Forelimb muscle (tissue), 1 donor: ENCODE results near the gene SLC51A. TPM values are rescaled to one million over a fixed set of nuclear protein-coding genes. Genes with fewer than 3 reads are reported as not detected.
"Not testable (repeated sequence)": the region's sequence is repeated elsewhere in the genome, so short reads cannot be mapped to it uniquely, and the experiment has no call there.

Experiments used
- DNase-seq: peaks from one replicate; pipeline ENCODE4 v3.0.0-alpha.2; 2013; ENCODE audit warnings: low read depth
- polyA plus RNA-seq: library from polyadenylated mRNA; unstranded; fragments of 120-200 nt; gene quantifications from one replicate; pipeline ENCODE4 v1.2.1, GENCODE V29; 2013; ENCODE audit not compliant: insufficient read length

SLC51A gene
- polyA plus RNA-seq, 1 donor, result 9.9 TPM

DNA sequence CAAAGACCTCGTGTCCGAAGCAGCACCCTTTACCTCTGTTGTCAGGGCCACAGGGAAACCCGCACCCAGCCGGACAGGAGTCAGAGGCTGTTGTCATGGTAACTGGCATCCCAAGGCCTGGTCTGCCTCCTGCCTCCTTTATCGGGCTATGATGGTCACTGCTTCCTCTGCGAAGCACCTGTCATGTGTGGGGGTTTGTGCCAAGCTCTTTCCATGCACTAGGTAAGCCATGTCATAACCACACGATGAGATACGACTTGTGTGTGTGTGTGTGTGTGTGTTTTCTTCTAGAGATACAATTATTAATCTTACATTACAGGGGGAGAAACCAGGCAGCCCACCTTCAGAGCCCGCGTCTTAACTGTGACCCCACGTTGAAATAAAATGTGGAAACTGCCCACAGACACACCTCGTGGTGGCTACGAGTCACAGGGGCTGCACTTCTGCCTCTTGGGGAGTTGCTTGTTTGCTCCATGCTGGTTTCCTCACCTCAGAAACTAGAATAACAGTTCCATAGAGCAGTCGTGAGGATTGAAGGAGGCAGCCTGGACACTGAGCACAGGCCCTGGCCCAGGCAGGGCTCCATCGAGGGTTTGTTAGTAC, 23.1 kb upstream of the SLC51A start:
- no peak for DNase-seq

DNA sequence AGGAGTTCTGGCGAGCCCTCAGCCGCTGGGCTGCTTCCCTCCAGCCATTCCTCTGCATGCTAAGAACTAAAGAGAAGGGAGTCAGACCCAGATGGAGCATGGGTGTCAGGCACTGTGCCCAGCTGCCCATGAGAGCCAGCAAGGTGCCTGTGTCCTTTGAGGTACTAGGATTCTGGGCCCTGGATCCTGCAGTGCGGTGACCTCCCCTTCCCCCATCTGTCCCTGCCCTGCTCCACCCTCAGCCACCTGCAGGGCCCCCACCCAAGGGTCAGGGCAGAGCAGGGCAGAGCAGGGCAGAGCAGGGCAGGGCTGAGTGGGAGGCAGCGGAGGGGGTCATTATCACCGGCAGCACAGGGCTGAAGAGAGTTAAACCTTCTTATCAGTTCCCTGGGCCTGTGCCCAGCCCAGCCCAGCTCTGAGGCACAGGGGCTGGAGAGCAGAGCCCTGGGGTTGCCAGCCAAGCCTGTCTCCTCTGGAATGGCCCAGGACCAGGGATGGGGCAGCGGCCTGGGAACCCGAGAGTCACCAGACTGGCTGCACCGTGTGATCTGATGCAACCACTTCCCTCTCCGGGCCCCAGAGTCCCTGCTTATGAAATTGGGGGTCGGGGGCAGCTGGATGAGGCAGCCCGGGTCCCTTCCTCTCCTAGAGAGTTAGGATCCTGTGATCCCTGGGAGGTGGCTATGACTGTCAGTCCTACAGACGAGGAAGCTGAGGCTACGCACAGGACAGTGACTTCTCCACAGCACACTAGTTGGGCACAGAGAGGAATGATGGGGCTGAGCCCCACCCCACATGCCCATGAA, 22.4 kb upstream of the SLC51A start:
- DNase-seq, result no peak

DNA sequence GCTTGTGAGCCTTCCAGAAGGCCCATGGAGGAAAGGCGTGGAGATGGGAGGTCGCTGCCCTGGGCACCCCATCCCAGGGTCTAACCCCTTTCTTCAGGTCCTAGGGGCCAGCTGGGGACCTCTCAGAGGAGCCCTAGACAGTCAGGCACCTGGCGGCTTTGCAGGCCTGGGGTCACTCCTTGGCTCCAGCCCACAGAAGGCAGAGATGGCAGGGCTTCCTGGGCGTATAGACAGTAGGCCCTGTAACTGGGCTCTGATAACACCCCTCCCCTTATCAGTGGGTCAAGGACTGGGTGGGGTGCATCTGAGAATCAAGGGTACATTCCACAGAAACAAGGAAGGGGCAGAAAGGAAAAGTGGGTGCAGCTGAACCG, 21.8 kb upstream of the SLC51A start:
- DNase-seq, result no peak

DNA sequence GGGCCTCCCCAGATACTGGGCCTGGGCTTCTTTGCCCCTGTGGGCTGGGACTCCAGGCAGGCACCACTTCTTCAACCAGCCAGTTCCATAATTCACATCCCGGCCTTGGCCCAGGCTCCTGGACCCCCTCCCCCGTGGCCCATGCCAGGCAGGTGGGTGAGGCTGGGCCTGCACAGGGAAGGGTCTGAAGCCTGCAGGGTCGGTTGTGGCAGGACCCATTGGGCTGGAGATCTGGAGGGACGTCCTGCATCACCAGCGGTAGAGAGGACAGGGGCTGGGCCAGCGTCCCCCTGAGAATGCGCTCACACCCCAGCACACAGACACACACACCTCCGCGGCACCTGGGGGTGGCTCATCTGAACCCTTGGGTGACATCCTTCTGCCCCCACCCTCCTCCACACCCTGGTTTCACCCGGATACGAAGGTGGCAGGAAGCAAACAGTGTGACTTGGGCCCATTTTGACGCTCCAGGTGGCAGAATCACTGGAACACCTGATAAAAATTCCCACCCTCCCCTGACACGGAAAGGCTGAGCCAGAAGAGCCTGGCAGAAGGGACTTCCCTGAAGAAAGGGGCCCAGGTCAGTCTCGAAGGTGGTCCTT, 20.6 kb upstream of the SLC51A start:
- no peak for DNase-seq

DNA sequence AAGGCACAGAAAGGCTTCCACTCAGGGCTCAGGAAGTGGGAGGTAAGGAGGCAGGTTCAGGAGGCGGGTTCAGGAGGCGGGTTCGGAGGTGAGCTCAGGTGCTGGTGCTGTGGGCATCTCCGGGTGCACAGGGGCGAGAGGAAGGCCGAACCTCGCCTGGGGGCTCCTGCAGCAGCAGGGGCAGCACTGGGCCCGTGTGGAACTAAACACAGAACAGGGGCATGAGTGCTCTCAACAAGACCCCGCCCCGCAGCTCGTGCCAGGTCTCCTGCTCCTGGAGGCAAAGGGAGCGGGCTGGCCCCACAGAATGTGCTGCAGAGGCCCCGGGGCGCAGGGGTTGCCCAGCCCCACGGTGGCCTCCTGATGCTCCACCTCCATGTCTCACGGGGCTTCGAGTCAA, 18.8 kb upstream of the SLC51A start:
- no peak for DNase-seq

DNA sequence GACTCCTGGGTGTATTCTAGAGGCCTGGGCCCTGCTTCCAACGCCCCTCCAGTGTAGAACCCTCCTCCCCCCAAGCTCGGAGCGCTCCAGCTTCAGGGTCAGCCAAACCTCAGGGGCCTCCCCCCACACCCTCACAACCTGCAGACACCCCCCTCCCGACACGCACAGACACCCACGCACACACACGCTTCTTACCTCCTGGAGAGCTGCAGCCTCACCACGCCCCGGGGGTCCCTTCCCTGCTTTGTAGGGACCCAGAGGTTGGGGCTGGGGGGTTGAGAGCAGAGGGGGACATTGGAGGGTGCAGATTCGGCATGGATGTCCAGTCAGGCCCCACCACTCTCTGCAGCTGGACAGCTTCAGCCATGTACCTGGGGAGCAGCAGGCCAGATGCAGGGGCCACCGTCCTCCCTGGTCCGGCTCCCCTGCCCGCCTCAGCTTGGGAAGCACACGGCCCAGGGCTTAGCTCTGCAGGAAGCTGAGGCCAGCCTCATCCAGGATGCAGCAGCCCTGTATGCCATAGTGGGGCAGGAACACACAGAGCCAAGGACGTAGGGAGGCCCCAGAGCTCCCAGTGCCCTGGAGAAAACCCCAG, 18.2 kb upstream of the SLC51A start:
- no peak for DNase-seq

DNA sequence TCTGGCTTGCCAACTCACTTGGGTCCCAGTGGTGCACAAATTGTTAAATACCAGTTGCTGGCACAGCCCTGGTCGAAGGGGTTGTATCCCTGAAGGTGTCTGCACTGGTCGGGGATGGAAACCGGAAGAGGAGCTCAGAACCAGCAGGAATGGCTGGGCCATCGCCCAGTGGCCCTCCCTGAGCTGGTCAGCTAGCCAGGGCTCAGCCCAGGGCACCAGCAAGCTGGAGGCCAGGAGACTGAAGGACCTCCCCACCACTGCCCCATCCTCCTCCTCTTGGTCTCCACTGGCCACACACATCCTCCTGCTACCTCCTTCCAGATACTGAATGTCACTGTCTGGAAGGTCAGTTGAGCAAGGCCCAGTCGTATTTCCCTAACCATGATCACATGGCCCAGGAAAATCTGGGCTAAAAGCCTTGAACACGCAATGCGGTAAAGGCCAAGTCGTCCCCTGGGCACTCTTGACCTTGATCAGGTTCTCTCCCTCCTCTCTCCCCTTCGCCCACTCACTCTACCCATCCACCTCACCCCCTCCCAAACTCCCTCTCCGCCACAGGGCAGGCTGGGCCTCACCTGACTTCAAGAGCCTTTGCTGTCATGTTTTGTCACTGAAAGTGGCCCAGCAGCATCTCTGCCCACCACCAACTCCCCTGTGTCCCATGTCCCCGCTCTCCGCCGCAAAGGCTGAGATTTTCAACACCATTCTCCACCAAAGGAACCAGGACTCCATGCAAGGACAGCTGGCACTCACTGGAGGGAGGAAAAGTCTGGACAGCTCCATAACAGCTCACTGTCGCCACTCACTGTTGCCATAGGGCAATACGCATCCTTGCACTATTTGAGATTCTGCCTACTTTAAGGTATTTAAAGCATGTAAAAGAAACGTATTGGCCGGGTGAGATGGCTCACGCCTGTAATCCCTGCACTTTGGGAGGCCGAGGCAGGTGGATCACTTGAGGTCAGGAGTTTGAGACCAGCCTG, 17.3 kb upstream of the SLC51A start:
- no peak for DNase-seq

DNA sequence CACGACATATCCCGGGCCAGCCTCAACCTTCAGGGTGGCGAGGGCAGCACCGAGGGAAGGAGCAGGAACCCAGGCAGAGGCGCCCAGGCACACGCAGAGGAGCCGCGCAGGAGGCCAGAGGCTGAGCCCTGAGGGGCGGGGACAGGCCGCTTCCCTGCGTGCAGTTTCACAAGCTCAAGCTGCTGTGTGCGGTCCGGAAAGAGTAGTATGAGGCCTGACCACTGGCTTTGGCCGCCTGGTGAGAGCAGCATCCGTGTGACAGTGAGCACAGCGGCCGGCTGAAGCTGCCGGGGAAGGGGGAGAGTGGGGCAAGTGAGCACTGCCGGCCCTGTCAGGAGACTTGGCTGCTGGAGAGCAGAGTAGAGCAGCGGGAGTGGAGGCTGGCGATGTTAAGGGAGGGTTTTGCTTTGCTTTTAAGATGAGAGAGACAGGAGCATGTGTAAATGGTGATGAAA, 13.8 kb upstream of the SLC51A start:
- no peak for DNase-seq

DNA sequence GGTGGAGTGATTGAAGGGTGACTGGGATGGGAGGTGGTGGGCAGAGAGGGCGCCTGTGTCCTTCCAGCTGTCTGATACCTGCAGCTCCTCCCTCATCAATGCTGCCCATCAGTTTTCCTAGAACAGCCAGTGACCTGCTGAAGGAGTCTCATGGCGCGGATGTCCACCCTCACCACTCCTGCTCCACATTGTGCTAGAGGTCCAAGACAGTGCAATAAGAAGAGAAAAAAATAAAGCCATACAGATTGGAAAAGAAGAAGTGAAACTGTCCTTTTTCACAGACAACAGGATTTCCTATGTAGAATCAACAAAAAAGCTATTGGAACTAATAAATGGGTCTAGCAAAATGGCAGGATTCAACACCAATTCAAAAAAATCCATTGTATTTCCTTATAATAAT, 12.5 kb upstream of the SLC51A start:
- no peak for DNase-seq

DNA sequence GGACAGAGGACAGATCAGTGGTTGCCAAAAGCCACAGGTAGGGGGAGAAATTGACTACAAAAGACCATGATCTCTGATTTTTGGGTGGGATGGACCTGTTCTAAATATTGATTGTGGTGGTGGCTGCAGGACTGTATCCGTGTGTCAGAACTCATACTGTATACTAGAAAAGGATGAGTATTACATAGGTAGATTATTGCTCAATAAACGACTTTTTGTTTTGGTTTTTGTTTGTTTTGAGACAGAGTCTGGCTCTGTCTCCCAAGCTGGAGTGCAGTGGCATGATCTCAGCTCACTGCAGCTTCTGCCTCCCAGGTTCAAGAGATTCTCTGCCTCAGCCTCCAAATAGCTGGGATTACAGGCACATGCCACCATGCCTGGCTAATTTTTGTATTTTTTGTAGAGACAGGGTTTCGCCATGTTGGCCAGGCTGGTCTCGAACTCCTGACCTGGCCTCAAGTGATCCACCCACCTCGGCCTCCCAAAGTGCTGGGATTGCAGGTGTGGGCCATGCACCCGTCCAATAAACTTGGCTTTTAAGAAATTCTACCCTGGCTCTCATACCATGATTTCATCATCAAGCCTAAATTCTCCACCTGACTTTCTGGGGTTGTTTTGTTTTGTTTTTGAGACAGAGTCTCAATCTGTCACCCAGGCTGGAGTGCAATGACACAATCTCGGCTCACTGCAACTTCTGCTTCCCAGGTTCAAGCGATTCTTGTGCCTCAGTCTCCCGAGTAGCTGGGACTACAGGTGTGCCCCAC, 10.7 kb upstream of the SLC51A start:
- not testable (repeated sequence) for DNase-seq

DNA sequence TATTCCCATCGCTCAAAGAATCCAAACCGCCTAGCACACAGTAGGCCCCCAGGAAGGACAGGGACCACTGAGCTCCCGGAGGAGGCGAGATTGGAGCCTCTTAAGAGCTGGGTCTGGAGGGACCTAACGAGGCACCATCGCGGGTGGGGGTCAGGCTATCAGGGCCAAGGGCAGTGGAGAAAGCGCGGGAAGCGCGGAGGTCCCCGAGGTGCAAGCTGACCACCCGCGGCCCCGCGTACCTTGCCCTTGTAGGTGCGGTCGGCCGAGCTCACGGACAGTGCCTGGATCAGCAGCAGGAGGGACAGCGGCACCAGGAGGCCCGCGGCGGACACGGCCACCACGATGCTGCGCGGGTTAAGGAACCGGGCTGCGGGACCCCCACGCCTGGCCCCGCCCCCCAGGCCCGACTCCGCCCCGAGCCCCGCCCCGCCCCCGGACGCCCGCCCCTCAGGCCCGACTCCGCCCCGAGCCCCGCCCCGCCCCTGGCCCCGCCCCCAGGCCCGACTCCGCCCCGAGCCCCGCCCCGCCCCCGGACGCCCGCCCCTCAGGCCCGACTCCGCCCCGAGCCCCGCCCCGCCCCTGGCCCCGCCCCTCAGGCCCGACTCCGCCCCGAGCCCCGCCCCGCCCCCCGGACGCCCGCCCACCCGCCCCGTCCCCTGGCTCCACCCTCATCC, 9.0 kb upstream of the SLC51A start:
- no peak for DNase-seq

DNA sequence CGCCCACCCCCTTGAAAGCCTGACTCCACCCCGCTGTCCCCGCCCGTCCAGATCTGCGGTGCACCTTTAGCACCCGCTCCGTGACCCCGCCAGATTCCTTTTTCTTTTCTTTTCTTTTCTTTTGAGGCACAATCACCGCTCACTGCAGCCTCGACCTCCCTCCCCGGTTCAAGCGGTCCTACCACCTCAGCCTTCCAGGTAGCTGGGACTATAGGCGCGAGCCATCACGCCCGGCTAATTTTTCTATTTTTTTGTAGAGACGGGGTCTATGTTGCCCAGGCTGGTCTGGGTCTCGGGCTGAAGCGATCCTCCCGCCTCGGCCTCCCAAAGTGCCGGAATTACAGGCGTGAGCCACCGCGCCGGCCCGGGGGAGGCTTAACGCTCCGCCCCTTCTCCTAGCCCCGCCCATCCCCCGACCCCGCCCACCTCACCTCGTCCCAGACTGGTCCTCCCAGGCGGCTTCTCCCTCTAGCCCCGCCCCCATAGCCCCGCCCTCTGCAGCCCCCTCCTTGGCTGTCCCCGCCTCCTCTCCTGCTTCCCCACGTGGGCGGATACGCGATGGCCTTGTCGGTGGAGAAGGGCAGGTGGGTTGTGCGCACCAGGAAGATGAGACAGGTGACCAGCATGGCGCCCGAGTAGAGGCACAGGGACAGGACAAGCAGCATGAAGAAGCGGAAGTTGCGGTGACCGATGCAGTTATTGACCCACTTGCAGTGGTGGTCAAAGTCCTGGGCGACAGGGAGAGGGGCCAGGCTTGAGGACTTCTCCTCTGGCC, 8.3 kb upstream of the SLC51A start:
- no peak for DNase-seq

DNA sequence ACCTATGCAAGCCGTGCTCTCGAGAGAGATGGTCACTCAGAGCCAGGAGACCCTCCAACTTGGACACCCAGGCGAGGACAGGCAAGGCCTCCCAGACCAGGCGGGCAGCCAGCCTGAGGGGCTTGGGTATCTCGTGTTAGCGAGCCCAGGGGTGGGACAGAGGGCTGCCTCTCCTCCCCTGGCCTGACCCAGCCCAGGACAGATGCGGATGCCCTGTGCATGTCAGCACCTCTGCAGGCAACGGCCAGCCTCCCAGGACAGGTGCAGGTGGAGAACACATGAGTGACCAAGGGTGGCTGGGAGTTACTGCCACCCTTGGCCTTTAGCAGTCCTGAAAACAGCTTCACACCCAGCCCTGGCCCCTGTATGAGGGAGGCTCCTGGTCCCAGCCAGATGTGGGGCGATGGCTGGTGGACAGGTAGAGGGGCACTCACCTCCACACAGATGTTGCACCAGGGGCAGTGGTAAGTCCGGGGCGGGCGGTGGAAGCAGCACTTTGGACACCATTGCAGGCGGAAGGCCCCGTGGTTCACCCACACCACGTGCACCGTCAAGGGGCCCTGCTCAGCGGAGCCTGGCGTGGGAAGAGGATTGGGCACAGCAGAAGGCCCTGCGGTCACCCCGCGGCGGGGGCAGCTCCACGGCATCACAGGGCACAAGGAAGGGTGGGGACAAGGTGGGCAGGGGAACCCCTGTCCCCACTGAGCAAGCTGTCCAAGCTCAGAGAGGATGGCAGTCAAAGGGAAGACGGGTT, 7.2 kb upstream of the SLC51A start:
- DNase-seq, result no peak

DNA sequence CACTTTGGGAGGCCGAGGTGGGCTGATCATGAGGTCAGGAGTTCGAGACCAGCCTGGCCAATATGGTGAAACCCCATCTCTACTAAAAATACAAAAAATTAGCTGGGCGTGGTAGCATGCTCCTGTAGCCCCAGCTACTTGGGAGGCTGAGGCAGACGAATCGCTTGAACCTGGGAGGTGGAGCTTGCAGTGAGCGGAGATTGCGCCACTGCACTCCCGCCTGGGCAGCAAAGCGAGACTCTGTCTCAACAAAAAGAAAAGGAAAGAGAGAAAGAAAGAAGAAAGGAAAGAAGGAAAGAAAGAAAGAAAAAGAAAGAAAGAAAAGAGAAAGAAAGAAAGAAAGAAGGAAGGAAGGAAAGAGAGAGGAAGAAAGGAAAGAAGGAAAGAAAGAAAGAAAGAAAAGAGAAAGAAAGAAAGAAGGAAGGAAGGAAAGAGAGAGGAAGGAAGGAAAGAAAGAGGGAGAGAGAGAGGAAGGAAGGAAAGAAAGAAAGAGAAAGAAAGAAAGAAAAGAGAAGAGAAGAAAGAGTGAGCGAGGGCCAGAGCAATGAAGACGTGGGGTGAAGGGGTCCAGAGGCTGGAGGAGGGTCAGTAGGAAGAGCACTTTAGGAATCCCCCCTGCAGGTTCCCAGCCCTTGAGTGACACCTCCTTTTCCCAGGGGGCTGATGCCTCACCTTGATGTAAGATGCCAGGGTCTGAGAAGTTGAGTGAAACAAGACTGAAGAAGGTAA, 6.2 kb upstream of the SLC51A start:
- DNase-seq, result not testable (repeated sequence)

DNA sequence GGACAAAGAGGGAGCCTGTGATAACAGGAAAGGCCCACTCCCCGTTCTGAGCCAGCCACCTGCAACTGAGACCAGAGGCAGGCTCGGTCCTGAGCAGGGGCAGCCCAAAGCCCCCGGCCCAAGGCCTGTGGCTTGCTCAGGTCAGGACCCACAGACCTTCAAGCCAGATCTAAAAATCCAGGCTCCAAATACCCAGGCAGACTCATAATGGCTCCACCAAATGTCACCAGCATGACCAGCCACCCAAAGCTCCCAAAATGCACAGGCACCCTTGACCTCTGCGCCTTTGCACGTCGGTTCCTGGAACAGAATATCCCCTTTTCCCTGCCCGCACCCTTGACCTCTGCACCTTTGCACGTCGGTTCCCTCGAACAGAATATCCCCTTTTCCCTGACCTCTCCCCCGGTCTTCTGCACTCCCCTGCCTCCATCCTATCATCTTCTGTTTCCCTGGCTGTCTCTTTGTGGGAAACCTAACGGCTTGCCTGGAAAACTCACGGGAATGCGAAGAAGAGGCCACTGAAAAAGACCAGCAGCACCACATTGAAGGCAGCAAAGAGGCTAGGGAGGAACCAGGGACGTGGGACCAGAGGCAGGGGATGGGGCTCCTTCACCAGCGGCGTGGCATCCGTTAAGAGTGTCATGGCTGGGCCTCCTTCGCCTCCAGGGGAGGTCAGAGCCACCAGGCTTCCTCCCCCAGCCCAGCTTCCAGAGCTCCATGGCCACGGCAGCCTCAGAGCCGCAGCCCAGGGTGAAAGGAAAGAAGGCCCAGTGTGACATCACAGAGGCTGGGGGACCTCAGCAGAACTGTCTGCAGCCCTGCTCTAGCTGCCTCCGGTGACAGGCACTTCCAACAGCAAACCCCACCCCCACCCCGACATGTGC, 5.4 kb upstream of the SLC51A start, which contains the start of gene ZDHHC19:
TSS of gene ZDHHC19 (minus strand) at position 728 of the 884 bp plus-strand sequence. CDS start at position 643, 85 bp downstream.
- DNase-seq, result no peak

DNA sequence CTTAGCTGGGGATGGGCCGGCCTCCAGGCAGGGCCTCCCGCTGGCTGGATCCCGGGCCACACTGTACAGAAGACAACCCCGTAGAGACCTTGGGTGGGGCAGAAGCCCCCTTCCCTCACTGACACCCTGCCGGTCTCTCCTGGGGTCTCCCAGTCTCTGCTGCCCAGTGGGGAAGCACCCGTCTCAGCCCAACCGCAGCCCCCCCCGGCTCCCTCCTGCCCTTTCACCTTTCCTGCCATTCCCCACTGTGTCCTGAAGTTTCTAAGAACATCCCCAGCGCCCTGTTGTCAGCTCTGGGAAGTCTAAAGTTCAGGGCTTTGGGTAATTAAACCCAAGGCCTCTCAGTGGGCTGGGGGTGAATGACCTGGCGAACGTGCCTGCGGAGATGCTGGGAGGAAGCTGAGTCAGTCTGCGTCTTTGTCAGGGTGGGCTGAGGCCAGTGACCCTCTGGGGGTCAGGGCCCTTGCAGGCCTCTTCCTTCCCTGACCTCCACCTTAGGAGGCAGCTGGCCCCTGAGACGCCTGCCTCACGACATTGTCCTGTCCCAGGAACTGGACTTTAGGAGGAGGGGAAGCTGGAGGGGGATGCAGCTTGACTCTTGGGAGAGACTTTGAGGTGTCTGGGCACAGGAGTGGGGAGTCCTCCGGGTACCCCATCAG, 1.4 kb upstream of the SLC51A start:
- DNase-seq, result no peak
